ENCODE data around the gene CBFA2T3.

The CBFA2T3 gene

DNA sequence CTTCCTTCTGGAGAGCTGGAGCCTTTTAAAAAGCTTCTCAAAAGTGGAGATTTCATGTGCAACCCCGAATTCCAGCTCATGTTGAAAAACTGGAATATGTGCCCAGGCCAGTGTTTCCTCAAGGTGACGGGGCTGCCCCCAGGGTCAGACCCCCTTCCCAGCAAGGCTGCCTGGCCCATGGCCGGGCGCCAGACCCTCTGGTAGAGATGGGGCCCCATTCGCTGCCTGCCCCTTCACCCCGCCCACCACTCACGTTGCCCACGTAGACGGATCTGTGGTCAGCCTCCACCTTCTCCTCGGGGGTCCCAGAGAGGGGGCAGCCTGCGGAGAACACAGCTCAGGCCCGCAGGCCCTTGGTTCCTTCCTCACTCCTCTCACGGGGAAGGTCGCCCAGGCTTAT, 111.7 kb downstream of the CBFA2T3 start:
- Histone ChIP-seq H3K4me3 (ENCODE audit: low read depth, low read length) (no peak overlapping the region), H3K27ac (ENCODE audit: extremely low read depth, low read depth, low read length) (no peak overlapping the region), H3K9me3 (ENCODE audit: control insufficient read depth, insufficient read depth, low read depth, low read length) (no peaks in the 10 kb centered on the region), H3K36me3 (ENCODE audit: control insufficient read depth in 2 of 2, insufficient read depth in 1 of 2, low read length in 2 of 2) (peaks cover 0 to 23% of the 10 kb centered on the region in 2 experiments; a peak in 1 of 3 replicates), H3K4me1 (ENCODE audit: control insufficient read depth, insufficient read depth, low read length) (no peaks in the 10 kb centered on the region)
- CTCF ChIA-PET = no interaction called here
- POLR2A ChIA-PET = interaction anchor here (0.6 kb wide), 1 partner anchor 93 kb away, joined by 5 read pairs; no protein-coding TSS in a partner anchor
- TF ChIP-seq, protein P1, sequence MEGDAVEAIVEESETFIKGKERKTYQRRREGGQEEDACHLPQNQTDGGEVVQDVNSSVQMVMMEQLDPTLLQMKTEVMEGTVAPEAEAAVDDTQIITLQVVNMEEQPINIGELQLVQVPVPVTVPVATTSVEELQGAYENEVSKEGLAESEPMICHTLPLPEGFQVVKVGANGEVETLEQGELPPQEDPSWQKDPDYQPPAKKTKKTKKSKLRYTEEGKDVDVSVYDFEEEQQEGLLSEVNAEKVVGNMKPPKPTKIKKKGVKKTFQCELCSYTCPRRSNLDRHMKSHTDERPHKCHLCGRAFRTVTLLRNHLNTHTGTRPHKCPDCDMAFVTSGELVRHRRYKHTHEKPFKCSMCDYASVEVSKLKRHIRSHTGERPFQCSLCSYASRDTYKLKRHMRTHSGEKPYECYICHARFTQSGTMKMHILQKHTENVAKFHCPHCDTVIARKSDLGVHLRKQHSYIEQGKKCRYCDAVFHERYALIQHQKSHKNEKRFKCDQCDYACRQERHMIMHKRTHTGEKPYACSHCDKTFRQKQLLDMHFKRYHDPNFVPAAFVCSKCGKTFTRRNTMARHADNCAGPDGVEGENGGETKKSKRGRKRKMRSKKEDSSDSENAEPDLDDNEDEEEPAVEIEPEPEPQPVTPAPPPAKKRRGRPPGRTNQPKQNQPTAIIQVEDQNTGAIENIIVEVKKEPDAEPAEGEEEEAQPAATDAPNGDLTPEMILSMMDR (tag by site-specific recombination; IDR thresholded peaks at IDR 0.05) = no peak
- no peak for TF ChIP-seq ZNF394 (tag by site-specific recombination; IDR thresholded peaks at IDR 0.05; ENCODE audit: borderline replicate concordance)
- TF ChIP-seq HOXA7 (CRISPR knock-in tag; IDR thresholded peaks at IDR 0.05; ENCODE audit: borderline replicate concordance) = no peak
- TF ChIP-seq ZNF513 (tag by site-specific recombination; IDR thresholded peaks at IDR 0.05) = no peak
- TF ChIP-seq ZNF558 (tag by site-specific recombination; IDR thresholded peaks at IDR 0.05) = no peak
- no peak for TF ChIP-seq FEZF1 (tag by site-specific recombination; IDR thresholded peaks at IDR 0.05)
- TF ChIP-seq ZNF404 (tag by site-specific recombination; IDR thresholded peaks at IDR 0.05) = no peak
- TF ChIP-seq BCL6B (tag by site-specific recombination; IDR thresholded peaks at IDR 0.05) = no peak
- TF ChIP-seq HOXD13 (CRISPR knock-in tag; IDR thresholded peaks at IDR 0.05; ENCODE audit: borderline replicate concordance) = no peak
- TF ChIP-seq, protein P2, sequence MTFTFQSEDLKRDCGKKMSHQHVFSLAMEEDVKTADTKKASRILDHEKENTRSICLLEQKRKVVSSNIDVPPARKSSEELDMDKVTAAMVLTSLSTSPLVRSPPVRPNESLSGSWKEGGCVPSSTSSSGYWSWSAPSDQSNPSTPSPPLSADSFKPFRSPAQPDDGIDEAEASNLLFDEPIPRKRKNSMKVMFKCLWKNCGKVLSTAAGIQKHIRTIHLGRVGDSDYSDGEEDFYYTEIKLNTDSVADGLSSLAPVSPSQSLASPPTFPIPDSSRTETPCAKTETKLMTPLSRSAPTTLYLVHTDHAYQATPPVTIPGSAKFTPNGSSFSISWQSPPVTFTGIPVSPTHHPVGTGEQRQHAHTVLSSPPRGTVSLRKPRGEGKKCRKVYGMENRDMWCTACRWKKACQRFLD (tag by site-specific recombination; IDR thresholded peaks at IDR 0.05) = no peak
- TF ChIP-seq ZNF280D (tag by site-specific recombination; IDR thresholded peaks at IDR 0.05) = no peak
- TF ChIP-seq ZBTB48 (tag by site-specific recombination; IDR thresholded peaks at IDR 0.05) = no peak
- no peak for TF ChIP-seq ZNF121 (tag by site-specific recombination; IDR thresholded peaks at IDR 0.05)
- TF ChIP-seq, protein P3, sequence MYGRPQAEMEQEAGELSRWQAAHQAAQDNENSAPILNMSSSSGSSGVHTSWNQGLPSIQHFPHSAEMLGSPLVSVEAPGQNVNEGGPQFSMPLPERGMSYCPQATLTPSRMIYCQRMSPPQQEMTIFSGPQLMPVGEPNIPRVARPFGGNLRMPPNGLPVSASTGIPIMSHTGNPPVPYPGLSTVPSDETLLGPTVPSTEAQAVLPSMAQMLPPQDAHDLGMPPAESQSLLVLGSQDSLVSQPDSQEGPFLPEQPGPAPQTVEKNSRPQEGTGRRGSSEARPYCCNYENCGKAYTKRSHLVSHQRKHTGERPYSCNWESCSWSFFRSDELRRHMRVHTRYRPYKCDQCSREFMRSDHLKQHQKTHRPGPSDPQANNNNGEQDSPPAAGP (tag by site-specific recombination; IDR thresholded peaks at IDR 0.05) = no peak
- no peak for TF ChIP-seq ZNF555 (tag by site-specific recombination; conservative IDR thresholded peaks at IDR 0.05)
- TF ChIP-seq HOXC10 (CRISPR knock-in tag; IDR thresholded peaks at IDR 0.05) = no peak
- TF ChIP-seq KLF10 (tag by site-specific recombination; IDR thresholded peaks at IDR 0.05) = no peak
- no peak for TF ChIP-seq ZSCAN23 (tag by site-specific recombination; IDR thresholded peaks at IDR 0.05)

All from HEK293 (cell line).